LoVo (cell line): ENCODE measurements around the gene C14orf180.

Experiments
- DNase-seq: peaks from one replicate; pipeline ENCODE4 v3.0.0-alpha.2; 2016; ENCODE audit warnings: low spot score

The C14orf180 gene

DNA sequence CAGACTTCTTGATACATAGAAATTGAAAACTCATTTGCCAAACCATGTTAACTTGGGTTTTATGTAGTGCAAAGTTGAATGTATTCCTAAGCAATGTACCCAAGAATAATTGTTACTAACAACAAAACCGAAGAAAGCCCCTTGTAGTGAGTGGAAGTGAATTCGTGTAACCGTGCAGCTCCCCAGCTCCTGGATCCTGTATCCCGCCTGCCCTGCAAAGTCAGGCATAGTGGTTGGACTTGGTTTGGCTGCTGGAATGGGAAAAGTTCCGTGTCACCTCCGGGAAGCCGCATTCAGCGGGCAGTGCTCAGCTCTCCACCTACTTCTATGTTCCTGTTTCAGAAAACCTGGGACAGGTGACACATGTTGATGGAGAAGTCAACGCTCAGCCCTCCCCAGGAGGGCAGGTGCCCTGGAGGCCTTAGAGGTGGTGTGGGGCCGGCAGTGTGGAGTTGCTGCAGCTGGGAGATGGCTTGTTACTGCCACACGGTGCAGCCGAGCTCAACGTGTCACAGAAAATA lies 29.2 kb upstream of the C14orf180 start:
- no peak for DNase-seq

- DNase-seq: no peak
These were observed 28.5 kb upstream of the C14orf180 start for GRCh38 chr14:104550861-104551728.

DNA sequence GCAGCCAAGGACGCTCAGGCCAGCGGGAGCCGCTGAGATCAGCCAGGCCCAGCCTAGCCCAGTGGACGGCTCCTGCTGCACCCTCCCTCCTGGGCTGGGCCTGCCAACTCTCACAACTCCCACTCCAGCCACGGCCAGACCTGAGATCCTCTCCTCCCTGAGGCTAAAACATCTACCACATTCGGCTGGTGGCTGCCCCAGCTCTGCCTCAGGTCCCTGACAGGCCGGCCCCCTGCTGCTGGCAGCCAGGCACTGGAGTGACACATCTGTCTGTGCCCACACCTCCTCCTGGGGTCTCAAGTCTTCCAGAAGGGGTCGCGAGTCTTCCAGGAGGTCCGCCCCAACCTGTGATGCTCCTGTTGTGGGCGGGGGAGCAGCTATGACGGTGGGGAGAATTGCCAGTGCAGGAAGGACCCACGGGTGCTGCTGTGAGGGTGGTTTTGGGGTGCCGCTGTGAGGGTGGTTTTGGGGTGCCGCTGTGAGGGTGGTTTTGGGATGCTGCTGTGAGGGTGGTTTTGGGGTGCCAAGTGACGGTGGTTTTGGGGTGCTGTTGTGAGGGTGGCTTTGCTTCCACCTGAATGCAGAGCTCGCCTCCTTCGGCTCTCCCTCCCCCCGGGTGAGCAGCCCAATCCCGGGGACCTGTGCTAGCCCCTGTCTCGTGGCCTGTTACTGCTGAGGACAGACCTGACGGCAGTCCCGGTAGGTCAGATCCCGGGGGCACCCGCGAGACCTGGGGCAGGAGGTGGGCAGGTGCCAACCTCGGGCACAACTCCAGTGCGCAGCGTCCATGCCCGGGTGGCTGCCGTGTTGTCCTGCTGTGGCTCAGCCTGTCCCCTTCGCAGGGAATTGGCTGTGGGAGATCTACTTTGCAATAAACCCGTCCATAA lies 27.5 kb upstream of the C14orf180 start:
- DNase-seq: no peak

DNA sequence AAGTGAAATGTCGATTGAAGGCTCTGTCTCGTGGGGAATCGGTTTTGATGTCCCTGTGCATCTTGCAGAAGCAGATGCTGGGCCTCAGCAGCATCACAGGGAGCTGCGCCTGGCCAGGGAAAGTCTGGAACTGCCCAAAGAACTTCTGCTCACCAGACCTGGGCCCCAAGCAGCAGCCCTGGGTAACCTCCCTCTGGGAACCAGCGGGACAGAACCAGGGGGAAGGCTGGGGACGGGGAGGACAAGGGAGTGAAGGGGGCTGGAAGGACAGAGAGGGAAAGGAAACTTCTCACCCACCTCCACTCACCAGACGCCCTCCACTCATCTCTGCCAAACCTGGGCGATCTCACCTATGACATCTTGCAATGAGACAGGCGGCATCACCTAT lies 26.8 kb upstream of the C14orf180 start:
- no peak for DNase-seq

DNA sequence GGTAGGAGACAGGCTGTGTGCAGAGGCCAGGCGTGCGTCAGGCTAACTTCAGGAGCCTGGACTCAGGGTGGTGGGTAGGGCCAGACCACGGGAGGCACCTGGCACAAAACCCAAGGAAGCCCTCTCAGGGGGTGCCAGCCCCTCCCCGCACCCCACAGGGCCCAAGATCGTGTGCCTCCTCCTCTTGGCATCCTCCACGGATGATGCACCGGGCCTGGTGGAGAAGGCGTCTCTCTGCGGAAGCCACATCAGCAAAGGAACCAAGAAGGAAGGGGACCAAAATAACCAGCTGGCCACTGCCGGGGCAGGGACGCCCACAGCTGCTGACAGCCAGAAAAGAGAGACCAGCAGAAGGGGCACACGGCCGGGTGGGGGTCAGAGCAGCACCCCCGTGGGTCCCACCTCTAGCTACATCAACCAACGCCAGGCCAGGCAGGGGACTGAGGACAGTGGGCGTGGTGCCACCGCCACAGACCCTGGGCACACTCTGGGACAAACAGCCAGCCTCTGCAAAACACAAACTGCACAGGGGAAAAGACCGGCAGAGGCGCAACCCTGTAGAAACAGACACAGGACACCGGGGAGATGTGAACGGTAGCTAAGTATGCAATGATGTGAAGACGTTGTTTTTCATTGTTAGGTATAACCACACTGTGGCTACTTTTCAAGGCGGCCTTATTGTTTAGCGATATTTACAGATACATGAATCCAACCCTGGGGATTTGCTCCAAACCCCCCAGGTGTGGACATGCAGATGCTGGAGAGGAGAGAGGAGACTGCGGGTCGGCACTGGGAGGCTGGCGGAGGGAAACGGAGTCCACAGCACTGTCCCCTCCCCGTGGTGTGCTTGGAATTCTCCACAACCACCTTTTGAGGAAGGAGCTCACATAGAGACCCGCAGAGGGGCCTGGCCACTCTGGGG lies 26.1 kb upstream of the C14orf180 start:
- no peak for DNase-seq

GRCh38 chr14:104554088-104554607 lies 25.4 kb upstream of the C14orf180 start:
- no peak for DNase-seq

GRCh38 chr14:104554608-104555429 lies 24.7 kb upstream of the C14orf180 start:
- no peak for DNase-seq

GRCh38 chr14:104555430-104556255 lies 23.9 kb upstream of the C14orf180 start:
- DNase-seq: no peak

DNA sequence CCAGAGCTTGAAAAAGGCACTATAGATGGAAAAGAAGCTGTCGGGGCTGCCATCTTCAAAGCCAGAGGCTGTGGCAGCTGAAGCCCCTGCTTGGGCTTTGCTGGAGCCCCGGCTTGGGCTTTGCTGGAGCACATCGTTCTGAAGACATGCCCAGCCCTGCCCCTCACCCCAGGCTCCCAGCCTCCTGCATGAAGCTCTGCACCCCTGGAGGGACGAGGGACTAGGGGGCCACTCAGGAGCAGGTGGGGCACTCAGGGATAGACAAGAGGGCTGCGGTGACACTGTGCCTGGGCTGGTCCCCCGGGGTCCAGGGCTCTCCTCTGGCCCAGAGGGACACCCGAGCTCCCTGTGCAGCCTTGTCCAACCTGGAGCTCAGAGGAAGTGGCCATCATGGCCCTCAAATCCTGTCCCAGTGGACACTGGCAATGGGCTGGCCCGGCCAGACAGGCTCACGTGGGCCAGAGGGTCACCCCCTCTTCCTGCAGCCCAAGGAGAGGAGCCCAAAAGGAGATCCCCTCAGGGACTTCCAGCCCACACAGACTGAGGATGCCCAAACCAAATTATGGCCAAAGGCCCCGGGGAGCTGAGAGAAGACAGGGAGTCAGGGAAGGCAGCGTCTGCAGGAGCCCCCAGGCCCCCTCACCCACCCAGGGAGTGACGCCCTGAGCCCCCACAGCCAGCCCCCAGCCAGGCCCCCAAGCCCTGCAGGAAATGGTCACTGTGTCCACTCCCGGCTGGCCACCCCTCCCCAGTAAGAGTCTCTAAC lies 23.1 kb upstream of the C14orf180 start:
- no peak for DNase-seq

GRCh38 chr14:104557086-104557485 lies 22.5 kb upstream of the C14orf180 start:
- DNase-seq: no peak

GRCh38 chr14:104557766-104558165 lies 21.8 kb upstream of the C14orf180 start:
- DNase-seq: no peak

GRCh38 chr14:104558231-104559027 lies 21.1 kb upstream of the C14orf180 start:
- no peak for DNase-seq

DNA sequence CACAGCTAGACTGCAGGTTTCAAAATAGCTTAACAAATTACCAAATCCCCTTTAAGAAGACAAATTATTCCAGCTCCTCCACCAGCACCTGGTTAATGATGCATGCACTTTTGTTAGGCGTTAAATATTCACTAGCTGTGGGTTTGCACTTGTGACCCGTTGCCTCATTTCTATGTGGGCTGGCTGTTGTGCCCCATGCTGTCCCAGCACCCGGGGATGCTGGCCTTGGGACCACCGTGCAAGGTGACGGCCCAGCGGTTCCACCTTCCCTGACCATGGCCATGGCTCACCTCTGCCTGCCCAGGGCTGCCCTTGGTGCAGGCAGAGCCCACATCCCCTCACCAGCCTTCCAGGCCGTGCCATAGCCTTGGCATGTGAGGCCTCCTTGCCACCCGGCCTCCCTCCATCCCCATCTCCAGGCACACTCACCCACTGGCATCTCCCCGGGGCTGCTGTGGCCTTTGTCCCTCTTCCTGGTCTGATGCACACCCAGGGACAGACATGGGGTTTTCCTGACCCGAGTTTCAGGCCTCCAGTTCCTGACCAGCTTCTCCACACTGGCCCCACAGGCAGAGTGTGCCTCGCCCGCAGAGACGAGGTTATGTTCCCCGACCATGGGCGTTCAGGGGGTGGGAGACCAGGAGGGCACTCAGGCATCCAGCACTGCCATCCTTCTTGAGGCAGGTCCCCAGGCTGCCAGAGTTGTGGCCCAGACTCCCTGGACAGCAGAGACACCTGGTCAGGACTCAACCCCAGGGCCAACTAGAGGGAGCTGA lies 20.3 kb upstream of the C14orf180 start:
- DNase-seq: no peak

- DNase-seq: no peak
These were observed 19.6 kb upstream of the C14orf180 start for GRCh38 chr14:104559804-104560585.

GRCh38 chr14:104560586-104560945 lies 19.0 kb upstream of the C14orf180 start:
- no peak for DNase-seq

DNA sequence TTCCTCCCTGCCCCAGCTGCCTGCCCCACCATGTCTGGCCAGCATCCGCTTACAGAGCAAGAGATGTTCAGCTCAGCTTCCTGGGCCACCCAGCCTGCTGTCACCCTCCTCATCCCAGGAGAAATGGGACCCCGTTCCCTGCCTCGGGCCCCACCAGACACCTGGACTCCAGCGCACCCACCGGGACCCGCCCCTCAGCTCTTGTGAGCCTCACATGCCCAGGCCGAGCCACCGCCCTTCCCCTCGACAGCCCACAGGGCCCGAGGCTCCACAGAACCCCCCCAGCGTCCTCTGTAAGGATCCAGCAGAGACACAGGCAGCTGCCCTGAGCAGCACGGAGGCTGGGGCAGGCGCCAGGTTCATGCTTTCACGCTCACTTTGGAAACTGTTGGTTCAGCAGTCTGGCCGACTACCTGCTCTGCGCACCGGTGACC lies 18.4 kb upstream of the C14orf180 start:
- DNase-seq: no peak
